ENCODE measurements around the gene FMN2. TPM values are rescaled to one million over a fixed set of nuclear protein-coding genes. Genes with fewer than 3 reads are reported as not detected.

Gene FMN2
- polyA plus RNA-seq, 3 donors, result not detected

GRCh38 chr1:240309769-240310168 lies 218.1 kb downstream of the FMN2 start:
- Histone ChIP-seq H3K4me1 (ENCODE audit: control insufficient read depth in 1 of 2, insufficient read depth in 2 of 2, low read length in 2 of 2) (no peaks in the 10 kb centered on the region), H3K27ac (ENCODE audit: low read depth in 1 of 2, low read length in 2 of 2) (no peak overlapping the region), H4K20me1 (ENCODE audit: insufficient read depth, low read length) (no peaks in the 10 kb centered on the region), H3K9me3 (replicated peaks in 1 of 2; ENCODE audit: control insufficient read depth in 1 of 2, insufficient read depth in 1 of 2, low read length in 2 of 2) (peaks cover 0 to 7% of the 10 kb centered on the region in 2 donors), H3K36me3 (replicated peaks in 1 of 2; ENCODE audit: control insufficient read depth in 1 of 2, insufficient read depth in 2 of 2, low read length in 2 of 2) (no peaks in the 10 kb centered on the region), H2AFZ (ENCODE audit: insufficient read depth, low read depth, low read length, poor library complexity, severe bottlenecking) (no peak overlapping the region), H3K4me3 (replicated peaks in 1 of 3; ENCODE audit: low read depth in 2 of 3, low read length in 3 of 3) (no peak overlapping the region), H3K9ac (ENCODE audit: insufficient read depth, low read length, poor library complexity, severe bottlenecking) (no peak overlapping the region), H3K4me2 (replicated peaks; ENCODE audit: extremely low read depth, low read length, poor library complexity, severe bottlenecking) (no peak overlapping the region), H3K27me3 (ENCODE audit: control insufficient read depth in 2 of 2, insufficient read depth in 2 of 2, low read length in 2 of 2) (no peaks in the 10 kb centered on the region), H3K79me2 (ENCODE audit: insufficient read depth, low read length) (no peaks in the 10 kb centered on the region)
- Mint-ChIP-seq H3K4me3 (no peak overlapping the region), H3K9me3 (peaks cover 0 to 11% (median 3%) of the 10 kb centered on the region in 7 donors), H3K27me3 (ENCODE audit: low read depth in 3 of 3) (peaks cover 0 to 2% (median 0%) of the 10 kb centered on the region in 3 donors), H3K36me3 (no peaks in the 10 kb centered on the region), H3K4me1 (peaks cover 2% of the 10 kb centered on the region), H3K27ac (no peak overlapping the region)
- no peak for TF ChIP-seq CTCF (IDR thresholded peaks at IDR 0.05)
- no peak for DNase-seq
- 100% methylated on average over 2 of the region's 4 CpGs for WGBS (ENCODE audit: insufficient coverage)
- intact Hi-C loops (cut with micrococcal nuclease), result no loop called here

GRCh38 chr1:240310226-240310925 lies 218.7 kb downstream of the FMN2 start:
- no peak for DNase-seq
- intact Hi-C loops (cut with micrococcal nuclease), result no loop called here
- peaks cover 0 to 11% (median 3%) of the 10 kb centered on the region in 7 donors for H3K9me3 Mint-ChIP-seq
- H3K4me2 ChIP-seq (replicated peaks; ENCODE audit: extremely low read depth, low read length, poor library complexity, severe bottlenecking), result no peak overlapping the region
- no peak for TF ChIP-seq CTCF (IDR thresholded peaks at IDR 0.05)
- no peak overlapping the region for H3K4me3 Mint-ChIP-seq
- H2AFZ ChIP-seq (ENCODE audit: insufficient read depth, low read depth, low read length, poor library complexity, severe bottlenecking), result no peak overlapping the region
- no peak overlapping the region for H3K27ac Mint-ChIP-seq
- no peaks in the 10 kb centered on the region for H3K27me3 ChIP-seq (ENCODE audit: control insufficient read depth in 2 of 2, insufficient read depth in 2 of 2, low read length in 2 of 2)
- no peaks in the 10 kb centered on the region for H3K4me1 ChIP-seq (ENCODE audit: control insufficient read depth in 1 of 2, insufficient read depth in 2 of 2, low read length in 2 of 2)
- WGBS (ENCODE audit: insufficient coverage), result no CpG with 5 or more reads among the region's 1 CpG
- peaks cover 2% of the 10 kb centered on the region for H3K4me1 Mint-ChIP-seq
- H3K9ac ChIP-seq (ENCODE audit: insufficient read depth, low read length, poor library complexity, severe bottlenecking), result no peak overlapping the region
- no peaks in the 10 kb centered on the region for H3K36me3 ChIP-seq (replicated peaks in 1 of 2; ENCODE audit: control insufficient read depth in 1 of 2, insufficient read depth in 2 of 2, low read length in 2 of 2)
- H3K9me3 ChIP-seq (replicated peaks in 1 of 2; ENCODE audit: control insufficient read depth in 1 of 2, insufficient read depth in 1 of 2, low read length in 2 of 2), result peaks cover 0 to 7% of the 10 kb centered on the region in 2 donors
- H3K27ac ChIP-seq (ENCODE audit: low read depth in 1 of 2, low read length in 2 of 2), result no peak overlapping the region
- H3K79me2 ChIP-seq (ENCODE audit: insufficient read depth, low read length), result no peaks in the 10 kb centered on the region
- H3K4me3 ChIP-seq (replicated peaks in 1 of 3; ENCODE audit: low read depth in 2 of 3, low read length in 3 of 3), result no peak overlapping the region
- no peaks in the 10 kb centered on the region for H4K20me1 ChIP-seq (ENCODE audit: insufficient read depth, low read length)
- H3K27me3 Mint-ChIP-seq (ENCODE audit: low read depth in 3 of 3), result peaks cover 0 to 2% (median 0%) of the 10 kb centered on the region in 3 donors
- no peaks in the 10 kb centered on the region for H3K36me3 Mint-ChIP-seq
